Measurements from ENCODE around the gene SORCS2. TPM values are rescaled to one million over a fixed set of nuclear protein-coding genes. Genes with fewer than 3 reads are reported as not detected.

SORCS2 gene
- total and polyA plus RNA-seq, 2 of the 8 experiments (the other 6 are each of a cell fraction or from before 2014, with no cell fraction given), result 0.36 to 1.8 TPM

DNA sequence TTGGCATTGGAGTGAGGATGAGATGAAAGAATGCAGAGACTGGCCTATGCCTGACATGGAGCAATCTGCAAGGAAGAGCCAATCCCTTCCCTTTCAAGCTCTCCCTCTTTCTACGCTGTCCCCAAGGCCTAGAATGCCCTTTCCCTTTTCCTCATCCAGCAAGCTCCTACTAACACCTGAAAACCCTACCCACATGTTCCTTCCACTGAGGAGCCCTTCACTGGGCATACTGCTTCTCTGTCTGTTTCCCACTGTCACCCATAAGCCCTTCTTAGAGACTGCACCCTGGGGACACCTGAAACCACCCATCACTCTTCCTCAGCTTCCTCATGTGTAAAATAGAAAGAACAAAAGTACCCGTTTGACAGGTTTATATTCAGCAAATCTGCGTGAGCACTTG, 492.0 kb downstream of the SORCS2 start:
- Histone ChIP-seq H3K14ac (ENCODE audit: insufficient read length) (no peak overlapping the region), H3K4ac (replicated peaks; ENCODE audit: insufficient read length, low read depth, low read length) (no peak overlapping the region)
- WGBS, 2 experiments (ENCODE audit: extremely low coverage in 1 of 2, insufficient coverage in 1 of 2, insufficient read length in 1 of 2, insufficient replicate concordance in 2 of 2, low coverage in 1 of 2, low lambda C conversion rate in 2 of 2, missing lambda C conversion rate in 1 of 2), result 77% methylated on average over 3 of the region's 3 CpGs; no CpG with 5 or more reads in 1 of the 2 experiments

More for the DNA sequence above, 492.0 kb downstream of the SORCS2 start:
- FAIRE-seq (no peak), DNase-seq (ENCODE audit: low read depth in 1 of 2, low spot score in 2 of 2) (no peak)
- Histone ChIP-seq H2BK20ac (ENCODE audit: low read length) (no peak overlapping the region), H2BK12ac (ENCODE audit: low read depth, low read length) (no peak overlapping the region), H3K18ac (ENCODE audit: extremely low read depth, low read length) (no peak overlapping the region), H3K4me1 (replicated peaks in 1 of 4; ENCODE audit: control insufficient read depth in 3 of 4, insufficient read depth in 4 of 4, low read length in 3 of 4) (no peaks in the 10 kb centered on the region), H3K23me2 (ENCODE audit: low read depth, low read length) (no peaks in the 10 kb centered on the region), H3K23ac (ENCODE audit: insufficient read length) (no peak overlapping the region), H2BK15ac (ENCODE audit: low read length) (no peak overlapping the region), H3K9ac (replicated peaks in 1 of 4; ENCODE audit: extremely low read depth in 1 of 4, low read depth in 3 of 4, low read length in 3 of 4) (no peak overlapping the region), H4K20me1 (replicated peaks in 1 of 2; ENCODE audit: control insufficient read depth in 1 of 2, insufficient read depth in 2 of 2, low read length in 2 of 2) (no peaks in the 10 kb centered on the region), H3K27me3 (replicated peaks in 1 of 4; ENCODE audit: control insufficient read depth in 3 of 4, extremely low read depth in 1 of 4, insufficient read depth in 3 of 4, low read length in 3 of 4) (no peaks in the 10 kb centered on the region), H3K27ac (ENCODE audit: low read depth, low read length) (no peak overlapping the region), H2AFZ (ENCODE audit: low read length) (no peak overlapping the region), H2AK5ac (ENCODE audit: low read depth, low read length) (no peak overlapping the region), H3K9me3 (ENCODE audit: insufficient read depth in 2 of 2, low read depth in 1 of 2, low read length in 1 of 2) (peaks cover 0 to 18% of the 10 kb centered on the region in 2 experiments; a peak in 3 of 4 replicates), H4K91ac (replicated peaks; ENCODE audit: insufficient read length, low read length) (no peak overlapping the region), H3K4me2 (ENCODE audit: insufficient read depth in 1 of 2, low read depth in 2 of 2, low read length in 2 of 2) (no peak overlapping the region), H4K8ac (ENCODE audit: extremely low read depth, insufficient read depth, low read length) (no peak overlapping the region), H3K79me2 (ENCODE audit: control insufficient read depth in 1 of 2, insufficient read depth in 2 of 2, low read length in 2 of 2) (no peaks in the 10 kb centered on the region), H3K36me3 (ENCODE audit: control insufficient read depth in 2 of 4, insufficient read depth in 4 of 4, low read length in 3 of 4) (no peaks in the 10 kb centered on the region), H2BK5ac (ENCODE audit: low read depth, low read length) (no peak overlapping the region), H4K5ac (ENCODE audit: insufficient read length, low read depth, low read length) (no peak overlapping the region), H3K4me3 (ENCODE audit: extremely low read depth in 1 of 4, insufficient read depth in 2 of 4, low read depth in 3 of 4, low read length in 4 of 4) (no peak overlapping the region), H3K56ac (replicated peaks; ENCODE audit: insufficient read length, low read depth, low read length) (no peak overlapping the region), H2BK120ac (replicated peaks; ENCODE audit: low read depth, low read length) (no peak overlapping the region), H3K79me1 (ENCODE audit: low read depth, low read length) (no peaks in the 10 kb centered on the region)
- CTCF ChIA-PET (ENCODE audit: partially characterized antibody), result interaction anchor here (0.9 to 1.7 kb wide), 5 partner anchors 21 to 210 kb away, joined by 3 to 5 read pairs (median 3); no protein-coding TSS in a partner anchor
- TF ChIP-seq FOSL1 (IDR thresholded peaks at IDR 0.05; ENCODE audit: insufficient read depth, low read depth, low read length) (no peak), POLR2AphosphoS5 (IDR thresholded peaks at IDR 0.05; ENCODE audit: low read depth, low read length) (no peak), SIRT6 (IDR thresholded peaks at IDR 0.05; ENCODE audit: low read length) (no peak), GABPA (IDR thresholded peaks at IDR 0.05; ENCODE audit: borderline replicate concordance, insufficient read depth, low read length) (no peak), TBP (IDR thresholded peaks at IDR 0.05; ENCODE audit: low read depth, low read length) (no peak), SUZ12 (IDR thresholded peaks at IDR 0.05; ENCODE audit: low read length) (no peak), RAD21 (IDR thresholded peaks at IDR 0.05 in 1 of 2, conservative IDR thresholded peaks at IDR 0.05 in 1 of 2; ENCODE audit: low read depth in 2 of 2, low read length in 2 of 2) (no peak), BACH1 (IDR thresholded peaks at IDR 0.05; ENCODE audit: low read length) (no peak), EGR1 (IDR thresholded peaks at IDR 0.05; ENCODE audit: borderline replicate concordance, low read depth, low read length) (no peak), RXRA (IDR thresholded peaks at IDR 0.05; ENCODE audit: insufficient read depth, low read depth, low read length) (no peak), PHF8 (conservative IDR thresholded peaks at IDR 0.05; ENCODE audit: low read depth, low read length) (no peak)
- TF ChIP-seq, protein P1, sequence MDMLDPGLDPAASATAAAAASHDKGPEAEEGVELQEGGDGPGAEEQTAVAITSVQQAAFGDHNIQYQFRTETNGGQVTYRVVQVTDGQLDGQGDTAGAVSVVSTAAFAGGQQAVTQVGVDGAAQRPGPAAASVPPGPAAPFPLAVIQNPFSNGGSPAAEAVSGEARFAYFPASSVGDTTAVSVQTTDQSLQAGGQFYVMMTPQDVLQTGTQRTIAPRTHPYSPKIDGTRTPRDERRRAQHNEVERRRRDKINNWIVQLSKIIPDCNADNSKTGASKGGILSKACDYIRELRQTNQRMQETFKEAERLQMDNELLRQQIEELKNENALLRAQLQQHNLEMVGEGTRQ (IDR thresholded peaks at IDR 0.05; ENCODE audit: low read length), result no peak
- POLR2A ChIA-PET (ENCODE audit: partially characterized antibody), result no interaction called here
